Measurements from ENCODE around the gene PLOD2.

PLOD2 gene

DNA sequence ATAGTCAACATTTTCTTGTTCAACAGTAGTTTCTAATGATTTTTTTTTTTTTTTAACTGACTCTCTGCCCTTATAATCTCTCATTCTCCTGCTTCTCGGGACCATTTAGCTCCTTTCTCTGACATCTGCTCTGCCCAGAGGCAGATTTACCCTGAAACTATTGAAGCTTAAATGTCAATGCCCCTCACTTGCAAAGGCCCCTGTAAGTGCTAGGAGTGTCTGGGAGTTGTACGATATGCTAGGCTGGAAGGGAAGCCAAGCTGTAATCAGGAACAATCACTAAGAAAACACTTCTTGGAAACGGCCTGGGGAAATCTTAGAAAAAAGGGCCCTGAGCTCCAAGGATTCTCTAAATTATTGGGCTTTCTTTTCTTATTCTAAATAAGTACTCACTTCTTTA lies 5.8 kb upstream of the PLOD2 start:
- DNase-seq (ENCODE audit: low read depth) = no peak
- TF ChIP-seq, protein P1, sequence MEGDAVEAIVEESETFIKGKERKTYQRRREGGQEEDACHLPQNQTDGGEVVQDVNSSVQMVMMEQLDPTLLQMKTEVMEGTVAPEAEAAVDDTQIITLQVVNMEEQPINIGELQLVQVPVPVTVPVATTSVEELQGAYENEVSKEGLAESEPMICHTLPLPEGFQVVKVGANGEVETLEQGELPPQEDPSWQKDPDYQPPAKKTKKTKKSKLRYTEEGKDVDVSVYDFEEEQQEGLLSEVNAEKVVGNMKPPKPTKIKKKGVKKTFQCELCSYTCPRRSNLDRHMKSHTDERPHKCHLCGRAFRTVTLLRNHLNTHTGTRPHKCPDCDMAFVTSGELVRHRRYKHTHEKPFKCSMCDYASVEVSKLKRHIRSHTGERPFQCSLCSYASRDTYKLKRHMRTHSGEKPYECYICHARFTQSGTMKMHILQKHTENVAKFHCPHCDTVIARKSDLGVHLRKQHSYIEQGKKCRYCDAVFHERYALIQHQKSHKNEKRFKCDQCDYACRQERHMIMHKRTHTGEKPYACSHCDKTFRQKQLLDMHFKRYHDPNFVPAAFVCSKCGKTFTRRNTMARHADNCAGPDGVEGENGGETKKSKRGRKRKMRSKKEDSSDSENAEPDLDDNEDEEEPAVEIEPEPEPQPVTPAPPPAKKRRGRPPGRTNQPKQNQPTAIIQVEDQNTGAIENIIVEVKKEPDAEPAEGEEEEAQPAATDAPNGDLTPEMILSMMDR (conservative IDR thresholded peaks at IDR 0.05; ENCODE audit: low read depth, low read length) = no peak
- no peak overlapping the region for H3K4me3 ChIP-seq (ENCODE audit: low read length)

DNA sequence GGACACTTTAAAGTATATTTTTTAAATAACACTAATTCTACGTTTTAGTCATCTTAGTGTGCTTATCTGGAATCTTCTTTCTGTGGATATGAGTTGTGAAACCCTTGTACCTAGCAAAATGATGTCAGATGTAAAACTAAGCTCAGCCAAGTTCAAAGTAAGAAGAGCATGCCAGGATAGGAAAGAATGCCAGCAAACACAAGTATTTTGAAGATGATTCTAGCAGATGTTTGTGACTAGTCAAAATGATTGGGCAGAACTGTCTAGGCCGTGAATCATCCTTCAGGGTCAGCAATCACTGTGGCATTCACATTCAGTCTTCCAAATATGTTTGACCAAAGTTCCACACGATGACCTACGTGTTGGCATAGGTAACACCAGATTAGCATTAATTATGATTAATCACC lies 5.4 kb upstream of the PLOD2 start:
- H3K4me3 ChIP-seq (ENCODE audit: low read length) = no peak overlapping the region
- TF ChIP-seq, protein P1 (conservative IDR thresholded peaks at IDR 0.05; ENCODE audit: low read depth, low read length) = no peak
- DNase-seq (ENCODE audit: low read depth) = no peak

DNA sequence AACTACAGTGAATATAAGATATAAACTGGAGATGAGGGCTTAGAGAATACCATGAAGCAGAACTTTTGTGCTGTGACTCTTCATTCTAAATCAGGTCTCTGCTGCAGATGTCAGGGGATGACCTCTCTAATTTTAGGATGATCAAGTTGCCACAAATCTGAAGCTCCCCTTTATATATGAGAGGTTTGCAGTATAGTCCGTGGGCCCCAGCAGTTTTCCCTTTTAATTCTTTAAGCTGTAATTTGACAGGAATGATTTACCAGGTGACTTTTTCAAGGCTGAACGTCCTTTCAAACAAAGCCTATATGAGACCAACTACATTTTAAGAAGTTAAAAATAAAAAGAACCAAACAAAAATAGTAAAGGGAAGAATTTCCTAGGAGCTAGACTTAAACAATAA lies 4.9 kb upstream of the PLOD2 start:
- H3K4me3 ChIP-seq (ENCODE audit: low read length) = no peak overlapping the region
- TF ChIP-seq, protein P1 (conservative IDR thresholded peaks at IDR 0.05; ENCODE audit: low read depth, low read length) = no peak
- DNase-seq (ENCODE audit: low read depth) = no peak

DNA sequence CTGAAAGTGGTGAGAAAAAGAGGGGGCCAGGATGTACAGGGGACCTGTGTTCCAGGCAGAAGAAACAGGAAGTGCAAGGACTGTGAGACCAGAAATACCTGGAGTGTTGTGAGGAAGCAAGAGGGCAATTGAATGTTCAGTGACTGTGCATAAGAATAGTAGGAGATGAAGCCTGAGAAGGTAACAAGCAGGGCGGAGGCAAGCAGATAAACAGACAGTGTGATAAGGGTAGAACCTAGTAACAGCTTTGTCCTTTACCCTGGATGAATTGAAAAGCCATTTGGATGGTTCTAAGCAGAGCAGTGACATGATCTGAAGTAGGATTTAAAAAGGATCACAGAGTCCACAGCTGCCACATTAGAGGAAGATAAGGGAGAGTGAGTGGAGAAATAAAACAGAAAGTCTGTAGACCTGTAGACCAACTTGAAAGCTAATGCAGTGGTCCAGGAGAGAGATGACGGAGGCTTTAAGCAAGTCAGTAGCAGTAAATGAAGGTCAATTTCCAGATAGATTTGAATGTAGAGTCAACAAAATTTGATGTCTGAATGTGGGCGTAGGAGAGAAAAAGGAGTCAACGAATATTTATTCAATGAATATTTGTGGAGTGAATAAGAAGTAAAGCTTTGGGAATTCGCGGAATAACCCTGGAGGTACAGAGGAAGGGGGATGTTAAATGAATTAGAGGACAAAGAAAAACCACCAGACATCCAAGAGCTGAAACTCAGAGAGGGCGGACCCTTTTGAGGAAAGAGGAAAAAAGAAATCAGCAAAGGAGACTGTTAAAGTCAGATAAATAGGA lies 4.2 kb upstream of the PLOD2 start:
- H3K4me3 ChIP-seq (ENCODE audit: low read length) = no peak overlapping the region
- no peak for DNase-seq (ENCODE audit: low read depth)
- TF ChIP-seq, protein P1 (conservative IDR thresholded peaks at IDR 0.05; ENCODE audit: low read depth, low read length) = no peak

DNA sequence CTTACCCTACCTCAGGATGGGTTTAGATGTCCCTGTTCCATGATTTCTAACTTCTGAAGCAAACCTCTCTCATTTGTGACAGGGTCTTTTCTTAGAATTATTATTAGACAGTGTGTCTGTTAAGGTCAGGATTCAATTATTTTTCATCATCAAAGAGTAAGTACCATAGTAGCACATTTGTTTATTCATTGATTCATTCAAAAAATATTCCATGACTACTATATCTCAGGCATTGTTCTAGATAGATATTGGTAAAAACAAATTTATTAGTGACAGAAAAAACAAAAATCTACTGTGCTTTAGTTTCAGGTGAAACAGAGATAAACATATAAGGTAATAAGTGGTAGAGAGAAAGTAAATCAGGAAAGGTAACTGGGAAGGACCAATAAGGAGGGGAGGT lies 3.5 kb upstream of the PLOD2 start:
- DNase-seq (ENCODE audit: low read depth) = no peak
- no peak overlapping the region for H3K4me3 ChIP-seq (ENCODE audit: low read length)
- TF ChIP-seq, protein P1 (conservative IDR thresholded peaks at IDR 0.05; ENCODE audit: low read depth, low read length) = no peak

DNA sequence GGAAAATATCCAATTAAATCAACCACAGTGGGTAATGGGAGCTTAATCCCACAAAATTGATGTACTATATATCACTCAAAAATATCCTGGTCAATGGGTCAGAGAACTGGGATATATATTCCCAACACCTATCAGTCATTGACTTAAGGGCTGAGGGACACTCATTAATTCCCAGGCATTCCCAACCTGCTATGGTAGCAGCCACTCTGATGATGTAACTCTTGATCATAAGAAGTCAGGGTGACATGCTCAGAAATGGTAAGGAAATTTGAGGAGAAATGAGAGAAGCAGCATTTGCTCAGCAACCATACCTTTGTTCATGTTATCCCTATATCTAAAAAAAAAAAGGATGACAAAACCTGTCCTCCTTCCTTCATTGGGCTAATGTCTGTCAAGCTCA lies 3.1 kb upstream of the PLOD2 start:
- TF ChIP-seq, protein P1 (conservative IDR thresholded peaks at IDR 0.05; ENCODE audit: low read depth, low read length) = no peak
- H3K4me3 ChIP-seq (ENCODE audit: low read length) = no peak overlapping the region
- no peak for DNase-seq (ENCODE audit: low read depth)

DNA sequence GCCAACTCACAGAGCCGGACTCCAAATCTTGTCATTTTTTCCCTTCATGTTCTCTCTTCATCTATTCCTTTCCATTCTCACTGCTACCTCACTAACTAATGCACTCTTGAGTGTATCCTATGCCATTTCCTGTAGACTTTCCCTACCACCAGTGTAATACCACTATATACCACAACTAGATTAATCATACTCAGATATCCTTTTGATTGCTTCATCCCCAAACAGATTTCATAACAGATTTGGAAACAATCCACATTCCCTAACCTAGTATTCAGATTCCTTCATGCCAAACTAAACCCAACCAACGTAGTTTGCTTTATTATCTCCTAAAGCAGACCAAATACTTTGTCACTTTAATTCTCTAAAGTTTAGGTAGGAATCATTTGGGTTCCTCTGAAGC lies 2.6 kb upstream of the PLOD2 start:
- DNase-seq (ENCODE audit: low read depth) = peak; percentile 60
- TF ChIP-seq, protein P1 (conservative IDR thresholded peaks at IDR 0.05; ENCODE audit: low read depth, low read length) = peak; percentile 22
- H3K4me3 ChIP-seq (ENCODE audit: low read length) = no peak overlapping the region
